HCT116 (cell line): ENCODE results near the gene TTC33. TPM values are rescaled to one million over a fixed set of nuclear protein-coding genes. Genes with fewer than 3 reads are reported as not detected.

Source experiments
- ATAC-seq: fragments of 200-7000 bp; cut with Tn5 transposase; 2 replicates; pipeline ENCODE4 v1.9.1; 2020; ENCODE audit warnings: mild to moderate bottlenecking, moderate library complexity
- BruUV-seq: library from RNA; stranded (reverse); fragments of 400-500 nt; replicated peaks from 2 replicates; lab custom pipeline; 2021; lab: Mats Ljungman, UMichigan
- CTCF ChIA-PET: fragments of 300-600 bp; sonication (Branson Sonifier 250); formaldehyde crosslinking; loops from one replicate; lab custom pipeline; 2021; ENCODE audit warnings: antibody characterized with exemption; lab: Charles Lee
- POLR2A ChIA-PET: fragments of 300-600, 350-600 bp; sonication (Branson Sonifier 250); formaldehyde crosslinking; loops from one replicate; lab custom pipeline; 2021; ENCODE audit warnings: antibody characterized with exemption; lab: Charles Lee
- RAD21 ChIA-PET, 2 experiments: fragments of 300-600 bp; sonication (Branson Sonifier 250); formaldehyde crosslinking; loops; one replicate each; lab custom pipeline; 2023; ENCODE audit warnings: low total read pairs in 2 of 2; ENCODE audit not compliant: uncharacterized antibody in 2 of 2, unreplicated experiment in 2 of 2, low non-redundant PET in 1 of 2; lab: Charles Lee
- DNase-seq: peaks from one replicate; pipeline ENCODE4 v3.0.0-alpha.2; 2010; ENCODE audit warnings: low read depth, low spot score
- H2AFZ ChIP-seq: fragments of 200-600 bp; shearing (Covaris generic), sonication (generic); 2 replicates; pipeline ENCODE4 v1.6.1; 2017; ENCODE audit warnings: low read depth, mixed run types, mixed read lengths, antibody characterized with exemption, low read length; ENCODE audit not compliant: poor library complexity, severe bottlenecking
- H3K27ac ChIP-seq: 2 replicates; pipeline ENCODE4 v1.5.1; 2012; ENCODE audit warnings: low read depth, low read length
- H3K27me3 ChIP-seq: fragments of 200-600 bp; sonication (generic); 2 replicates; pipeline ENCODE4 v1.6.1; 2016; ENCODE audit warnings: mixed run types, low read length, mixed read lengths; ENCODE audit not compliant: insufficient read depth
- H3K36me3 ChIP-seq, 2 experiments: fragments of 200-500 bp in 1 of 2; fragments of 200-600 bp in 1 of 2; sonication (Bioruptor generic) in 1 of 2; sonication (generic) in 1 of 2; 2 replicates each; pipeline versions ENCODE4 v1.5.1 to v1.6.1; 2014 to 2016; ENCODE audit warnings: low read length in 2 of 2, inconsistent platforms in 1 of 2, mixed read lengths in 1 of 2, mixed run types in 1 of 2; ENCODE audit not compliant: insufficient read depth in 2 of 2, control insufficient read depth in 1 of 2
- H3K4me1 ChIP-seq, 2 experiments: fragments of 200-600 bp in 1 of 2; sonication (generic) in 1 of 2; 2 replicates each; pipeline versions ENCODE4 v1.5.1 to v1.6.1; 2012 to 2017; ENCODE audit warnings: low read length in 2 of 2, inconsistent platforms in 1 of 2, mild to moderate bottlenecking in 1 of 2, mixed read lengths in 1 of 2, mixed run types in 1 of 2, moderate library complexity in 1 of 2; ENCODE audit not compliant: insufficient read depth in 2 of 2, control insufficient read depth in 1 of 2
- H3K4me2 ChIP-seq: fragments of 200-600 bp; sonication (generic); 2 replicates; pipeline ENCODE4 v1.6.1; 2017; ENCODE audit warnings: mixed run types, low read length, mixed read lengths
- H3K4me3 ChIP-seq, 2 experiments: fragments of 200-600 bp in 1 of 2; sonication (generic) in 1 of 2; replicated peaks in 1 of 2; 2 replicates each; pipeline ENCODE4 v1.5.1; 2011 to 2016; ENCODE audit warnings: low read length in 2 of 2, control low read depth in 1 of 2, low read depth in 1 of 2, mild to moderate bottlenecking in 1 of 2, mixed read lengths in 1 of 2, mixed run types in 1 of 2
- H3K79me2 ChIP-seq: fragments of 200-600 bp; sonication (generic); 2 replicates; pipeline ENCODE4 v1.6.1; 2017; ENCODE audit warnings: mild to moderate bottlenecking, mixed run types, low read length, moderate library complexity, mixed read lengths; ENCODE audit not compliant: insufficient read depth
- H3K9ac ChIP-seq: fragments of 200-600 bp; sonication (generic); 2 replicates; pipeline ENCODE4 v1.6.1; 2016; ENCODE audit warnings: low read length, mixed read lengths
- H3K9me2 ChIP-seq: fragments of 200-600 bp; sonication (generic), shearing (Covaris generic); 2 replicates; pipeline ENCODE4 v1.6.1; 2017; ENCODE audit warnings: mixed run types, mild to moderate bottlenecking, moderate library complexity; ENCODE audit not compliant: insufficient read depth
- H3K9me3 ChIP-seq, 2 experiments: fragments of 200-500 bp in 1 of 2; fragments of 200-600 bp in 1 of 2; sonication (Bioruptor generic) in 1 of 2; sonication (generic) in 1 of 2; 2 replicates each; pipeline ENCODE4 v1.6.1; 2014 to 2017; ENCODE audit warnings: low read length in 2 of 2, mixed read lengths in 2 of 2, inconsistent platforms in 1 of 2, low read depth in 1 of 2, mild to moderate bottlenecking in 1 of 2, mixed run types in 1 of 2, moderate library complexity in 1 of 2; ENCODE audit not compliant: control insufficient read depth in 1 of 2, insufficient read depth in 1 of 2
- H4K20me1 ChIP-seq: fragments of 200-600 bp; sonication (generic), shearing (Covaris generic); 2 replicates; pipeline ENCODE4 v1.6.1; 2017; ENCODE audit warnings: mixed run types, mild to moderate bottlenecking, moderate library complexity; ENCODE audit not compliant: insufficient read depth
- ATF3 ChIP-seq: IDR thresholded peaks from 2 replicates; pipeline ENCODE4 v1.6.1; 2012
- CBX3 ChIP-seq: IDR thresholded peaks from 2 replicates; pipeline ENCODE4 v1.6.1; 2012; ENCODE audit warnings: low read depth
- CTCF ChIP-seq, 3 experiments: fragments of 200-600 bp in 1 of 3; sonication (generic) in 1 of 3; IDR thresholded peaks in 2 of 3; conservative IDR thresholded peaks in 1 of 3; 2 replicates each; pipeline ENCODE4 v1.5.1; 2012 to 2017; ENCODE audit warnings: low read depth in 2 of 3, low read length in 2 of 3, antibody characterized with exemption in 1 of 3, borderline replicate concordance in 1 of 3, control low read depth in 1 of 3, mild to moderate bottlenecking in 1 of 3, mixed read lengths in 1 of 3, mixed run types in 1 of 3, moderate library complexity in 1 of 3; ENCODE audit not compliant: insufficient read depth in 1 of 3
- EZH2 ChIP-seq: fragments of 200-600 bp; sonication (generic); IDR thresholded peaks from 2 replicates; pipeline ENCODE4 v1.6.1; 2017; ENCODE audit warnings: antibody characterized with exemption, mixed run types
- EZH2phosphoT487 ChIP-seq: fragments of 200-600 bp; IDR thresholded peaks from 2 replicates; pipeline ENCODE4 v1.6.1; 2018; ENCODE audit warnings: antibody characterized with exemption, borderline replicate concordance
- POLR2A ChIP-seq: IDR thresholded peaks from 2 replicates; pipeline ENCODE4 v1.7.0; 2011; ENCODE audit warnings: borderline replicate concordance; ENCODE audit not compliant: insufficient read depth, insufficient read length; ENCODE audit errors: extremely low read depth
- POLR2AphosphoS5 ChIP-seq: IDR thresholded peaks from 2 replicates; pipeline ENCODE4 v1.6.1; 2011; ENCODE audit warnings: mild to moderate bottlenecking, low read depth, low read length, moderate library complexity
- RAD21 ChIP-seq: IDR thresholded peaks from 2 replicates; pipeline ENCODE4 v1.6.1; 2012; ENCODE audit warnings: low read depth, mild to moderate bottlenecking
- REST ChIP-seq: IDR thresholded peaks from 2 replicates; pipeline ENCODE4 v1.6.1; 2012; ENCODE audit warnings: low read depth
- YY1 ChIP-seq: IDR thresholded peaks from 2 replicates; pipeline ENCODE4 v1.6.1; 2011; ENCODE audit warnings: low read length, low read depth, moderate library complexity, mild to moderate bottlenecking; ENCODE audit not compliant: insufficient replicate concordance; ENCODE audit errors: extremely low read depth
- ZBTB33 ChIP-seq: IDR thresholded peaks from 2 replicates; pipeline ENCODE4 v1.6.1; 2011; ENCODE audit warnings: mild to moderate bottlenecking, low read length, moderate library complexity; ENCODE audit not compliant: insufficient replicate concordance; ENCODE audit errors: extremely low read depth
- ZFX ChIP-seq: fragments of 450-650 bp; IDR thresholded peaks from 2 replicates; pipeline ENCODE4 v1.6.1; 2017
- ZNF274 ChIP-seq: fragments of 200-500 bp; sonication (Bioruptor generic); IDR thresholded peaks from 2 replicates; pipeline ENCODE4 v1.6.1; 2014; ENCODE audit warnings: mild to moderate bottlenecking, low read depth, low read length, inconsistent platforms
- intact Hi-C: fragments of 100-400 bp; cut with micrococcal nuclease; formaldehyde crosslinking; loops from 2 replicates; pipeline ENCODE4 v1.10.0; 2022
- total RNA-seq: library from RNA; stranded (reverse); gene quantifications from one replicate; pipeline ENCODE4 v1.2.1, GENCODE V29; 2021; ENCODE audit not compliant: unreplicated experiment

Gene TTC33
- total RNA-seq, 1 experiment from 2014 or later, result 14.5 TPM

- no peak for TF ChIP-seq EZH2
- no peak for TF ChIP-seq CTCF (IDR thresholded peaks at IDR 0.05 in 2 of 3, conservative IDR thresholded peaks at IDR 0.05 in 1 of 3; ENCODE audit: borderline replicate concordance in 1 of 3, insufficient read depth in 1 of 3, low read depth in 2 of 3, low read length in 2 of 3)
- TF ChIP-seq, all 23 proteins: peak for 0
Measured at GRCh38 chr5:40550481-40550880, 205.3 kb downstream of the TTC33 start (continued).

GRCh38 chr5:40549616-40550015, 206.1 kb downstream of the TTC33 start:
- H3K9ac ChIP-seq, result no peak overlapping the region
- no peak overlapping the region for H2AFZ ChIP-seq
- peaks cover 0 to 8% of the 10 kb centered on the region in 2 experiments; a peak in 1 of 4 replicates for H3K4me1 ChIP-seq
- no TSS peak for BruUV-seq
- ChIA-PET RAD21 (no interaction called here), CTCF (no interaction called here), POLR2A (no interaction called here)
- no peaks in the 10 kb centered on the region for H4K20me1 ChIP-seq
- no peaks in the 10 kb centered on the region for H3K9me3 ChIP-seq
- H3K36me3 ChIP-seq, result no peaks in the 10 kb centered on the region
- no peaks in the 10 kb centered on the region for H3K9me2 ChIP-seq
- no peak overlapping the region for H3K4me2 ChIP-seq
- no peaks in the 10 kb centered on the region for H3K79me2 ChIP-seq
- intact Hi-C loops, result no loop called here
- TF ChIP-seq YY1 (no peak), REST (no peak), ZBTB33 (no peak), CBX3 (no peak), ATF3 (no peak), ZNF274 (no peak), POLR2A (no peak), ZFX (no peak), EZH2phosphoT487 (no peak), RAD21 (no peak), EZH2 (no peak), POLR2AphosphoS5 (no peak)
- no peaks in the 10 kb centered on the region for H3K27me3 ChIP-seq
- no peak overlapping the region for H3K27ac ChIP-seq
- no peak for DNase-seq
- no peak overlapping the region for H3K4me3 ChIP-seq
- no peak for ATAC-seq
